GM12878 (cell line): ENCODE measurements around the gene OR10V1. TPM values are rescaled to one million over a fixed set of nuclear protein-coding genes. Genes with fewer than 3 reads are reported as not detected.

Experiments used
- polyA plus RNA-seq, 11 experiments: library from polyadenylated mRNA; depleted of rRNA in 4 of 11; unstranded in 6 of 11; stranded (reverse) in 5 of 11; fragments of >200 nt; fragmentation: Nextera tagmentation in 4 of 11; fragmentation: Illumina TruSeq in 1 of 11; extraction: Ambion mirVana in 4 of 11; extraction: Trizol in 1 of 11; gene quantifications; 1 replicate in 1 of 11; 2 replicates in 10 of 11; pipeline versions ENCODE4 v1.2.1 to v1.2.3, GENCODE V29; 2011 to 2016; ENCODE audit warnings: inconsistent platforms in 2 of 11, missing spikeins in 2 of 11, low read depth in 1 of 11
- total RNA-seq, 4 experiments: library from RNA; depleted of rRNA in 3 of 4; stranded (reverse); fragments of >200 nt in 3 of 4; fragmentation: Illumina TruSeq in 1 of 4; extraction: Trizol in 1 of 4; gene quantifications; 2 replicates each; pipeline versions ENCODE4 v1.2.1 to v1.2.3, GENCODE V29; 2013 to 2021

The OR10V1 gene
- total and polyA plus RNA-seq, 10 of the 15 experiments (the other 5 are each of a cell fraction or from before 2014, with no cell fraction given), result not detected

Other genes with a start within 250 kb of the OR10V1 start
Only the 7 nearest of the 11 such genes appear.
- gene OSBP, start 98.1 kb downstream of the OR10V1 start, total RNA-seq (2014; rRNA removed), result 22.5 and 23.5 TPM in 2 replicates
- 24.6 and 26.8 TPM in 2 replicates for gene OSBP, start 98.1 kb downstream of the OR10V1 start, total RNA-seq (2014; rRNA removed; fragmentation: Illumina TruSeq; extraction: Trizol)
- 34.9 and 36.0 TPM in 2 replicates for gene OSBP, start 98.1 kb downstream of the OR10V1 start, total RNA-seq (2021)
- gene OSBP, start 98.1 kb downstream of the OR10V1 start, polyA plus RNA-seq (2011; rRNA removed), result 27.7 and 28.8 TPM in 2 replicates
- 41.2 and 49.2 TPM in 2 replicates for gene OSBP, start 98.1 kb downstream of the OR10V1 start, polyA plus RNA-seq (2014; fragmentation: Illumina TruSeq; extraction: Trizol)
- gene OSBP, start 98.1 kb downstream of the OR10V1 start, polyA plus RNA-seq (2014; fragmentation: Nextera tagmentation; extraction: Ambion mirVana), result 10 to 100 TPM in 1 of 2 experiments, 1 to 10 TPM in 1; 9.8 to 10.7 TPM
- gene OSBP, start 98.1 kb downstream of the OR10V1 start, polyA plus RNA-seq (2014; rRNA removed), result 19.3 and 20.9 TPM in 2 replicates
- gene OSBP, start 98.1 kb downstream of the OR10V1 start, polyA plus RNA-seq (2016; fragmentation: Nextera tagmentation; extraction: Ambion mirVana), result 10 to 100 TPM in 1 of 2 experiments, 1 to 10 TPM in 1; 5.9 to 11.8 TPM
- gene PATL1, start 44.8 kb downstream of the OR10V1 start, total RNA-seq (2014; rRNA removed), result 12.9 TPM in 2 replicates
- gene PATL1, start 44.8 kb downstream of the OR10V1 start, total RNA-seq (2014; rRNA removed; fragmentation: Illumina TruSeq; extraction: Trizol), result 16.9 TPM in 2 replicates
- gene PATL1, start 44.8 kb downstream of the OR10V1 start, total RNA-seq (2021), result 39.3 and 41.5 TPM in 2 replicates
- 51.1 and 61.0 TPM in 2 replicates for gene PATL1, start 44.8 kb downstream of the OR10V1 start, polyA plus RNA-seq (2011; rRNA removed)
- gene PATL1, start 44.8 kb downstream of the OR10V1 start, polyA plus RNA-seq (2014; fragmentation: Illumina TruSeq; extraction: Trizol), result 62.0 and 71.3 TPM in 2 replicates
- gene PATL1, start 44.8 kb downstream of the OR10V1 start, polyA plus RNA-seq (2014; fragmentation: Nextera tagmentation; extraction: Ambion mirVana), result 1 to 10 TPM; 5.3 to 5.9 TPM
- gene PATL1, start 44.8 kb downstream of the OR10V1 start, polyA plus RNA-seq (2014; rRNA removed), result 25.7 and 30.0 TPM in 2 replicates
- 1 to 10 TPM; 8.9 to 9.2 TPM for gene PATL1, start 44.8 kb downstream of the OR10V1 start, polyA plus RNA-seq (2016; fragmentation: Nextera tagmentation; extraction: Ambion mirVana)
- 0.90 and 1.0 TPM in 2 replicates for gene STX3, start 41.5 kb upstream of the OR10V1 start, total RNA-seq (2014; rRNA removed)
- gene STX3, start 41.5 kb upstream of the OR10V1 start, total RNA-seq (2014; rRNA removed; fragmentation: Illumina TruSeq; extraction: Trizol), result 1.3 and 1.7 TPM in 2 replicates
- gene STX3, start 41.5 kb upstream of the OR10V1 start, total RNA-seq (2021), result 0.77 and 1.5 TPM in 2 replicates
- gene STX3, start 41.5 kb upstream of the OR10V1 start, polyA plus RNA-seq (2011; rRNA removed), result 2.5 and 3.3 TPM in 2 replicates
- gene STX3, start 41.5 kb upstream of the OR10V1 start, polyA plus RNA-seq (2014; fragmentation: Illumina TruSeq; extraction: Trizol), result 1.3 and 1.4 TPM in 2 replicates
- under 1 TPM; 0.11 to 0.35 TPM for gene STX3, start 41.5 kb upstream of the OR10V1 start, polyA plus RNA-seq (2014; fragmentation: Nextera tagmentation; extraction: Ambion mirVana)
- 0.93 and 1.8 TPM in 2 replicates for gene STX3, start 41.5 kb upstream of the OR10V1 start, polyA plus RNA-seq (2014; rRNA removed)
- under 1 TPM; 0.83 to 0.87 TPM for gene STX3, start 41.5 kb upstream of the OR10V1 start, polyA plus RNA-seq (2016; fragmentation: Nextera tagmentation; extraction: Ambion mirVana)
- gene MRPL16, start 96.9 kb upstream of the OR10V1 start, total RNA-seq (2014; rRNA removed), result 111 and 117 TPM in 2 replicates
- 80.9 and 88.9 TPM in 2 replicates for gene MRPL16, start 96.9 kb upstream of the OR10V1 start, total RNA-seq (2014; rRNA removed; fragmentation: Illumina TruSeq; extraction: Trizol)
- 91.0 and 96.6 TPM in 2 replicates for gene MRPL16, start 96.9 kb upstream of the OR10V1 start, total RNA-seq (2021)
- gene MRPL16, start 96.9 kb upstream of the OR10V1 start, polyA plus RNA-seq (2011; rRNA removed), result 93.3 and 100 TPM in 2 replicates
- gene MRPL16, start 96.9 kb upstream of the OR10V1 start, polyA plus RNA-seq (2014; fragmentation: Illumina TruSeq; extraction: Trizol), result 111 and 115 TPM in 2 replicates
- gene MRPL16, start 96.9 kb upstream of the OR10V1 start, polyA plus RNA-seq (2014; fragmentation: Nextera tagmentation; extraction: Ambion mirVana), result 10 to 100 TPM; 38.2 to 75.0 TPM
- gene MRPL16, start 96.9 kb upstream of the OR10V1 start, polyA plus RNA-seq (2014; rRNA removed), result 120 and 125 TPM in 2 replicates
- gene MRPL16, start 96.9 kb upstream of the OR10V1 start, polyA plus RNA-seq (2016; fragmentation: Nextera tagmentation; extraction: Ambion mirVana), result 100 to 1,000 TPM; 167 TPM
- not detected in 2 replicates for gene CBLIF, start 131.7 kb upstream of the OR10V1 start, total RNA-seq (2014; rRNA removed)
- gene CBLIF, start 131.7 kb upstream of the OR10V1 start, total RNA-seq (2014; rRNA removed; fragmentation: Illumina TruSeq; extraction: Trizol), result not detected in 2 replicates
- gene CBLIF, start 131.7 kb upstream of the OR10V1 start, total RNA-seq (2021), result not detected in 2 replicates
- gene CBLIF, start 131.7 kb upstream of the OR10V1 start, polyA plus RNA-seq (2011; rRNA removed), result not detected in 2 replicates
- not detected in 2 replicates for gene CBLIF, start 131.7 kb upstream of the OR10V1 start, polyA plus RNA-seq (2014; fragmentation: Illumina TruSeq; extraction: Trizol)
- not detected for gene CBLIF, start 131.7 kb upstream of the OR10V1 start, polyA plus RNA-seq (2014; fragmentation: Nextera tagmentation; extraction: Ambion mirVana)
- not detected in 2 replicates for gene CBLIF, start 131.7 kb upstream of the OR10V1 start, polyA plus RNA-seq (2014; rRNA removed)
- gene CBLIF, start 131.7 kb upstream of the OR10V1 start, polyA plus RNA-seq (2016; fragmentation: Nextera tagmentation; extraction: Ambion mirVana), result not detected
- gene TCN1, start 152.6 kb upstream of the OR10V1 start, total RNA-seq (2014; rRNA removed), result not detected in 2 replicates
- gene TCN1, start 152.6 kb upstream of the OR10V1 start, total RNA-seq (2014; rRNA removed; fragmentation: Illumina TruSeq; extraction: Trizol), result not detected in 2 replicates
- gene TCN1, start 152.6 kb upstream of the OR10V1 start, total RNA-seq (2021), result not detected in 2 replicates
- not detected in 2 replicates for gene TCN1, start 152.6 kb upstream of the OR10V1 start, polyA plus RNA-seq (2011; rRNA removed)
- not detected in 2 replicates for gene TCN1, start 152.6 kb upstream of the OR10V1 start, polyA plus RNA-seq (2014; fragmentation: Illumina TruSeq; extraction: Trizol)
- not detected for gene TCN1, start 152.6 kb upstream of the OR10V1 start, polyA plus RNA-seq (2014; fragmentation: Nextera tagmentation; extraction: Ambion mirVana)
- not detected in 2 replicates for gene TCN1, start 152.6 kb upstream of the OR10V1 start, polyA plus RNA-seq (2014; rRNA removed)
- gene TCN1, start 152.6 kb upstream of the OR10V1 start, polyA plus RNA-seq (2016; fragmentation: Nextera tagmentation; extraction: Ambion mirVana), result not detected
- not detected in 2 replicates for gene OOSP3, start 164.9 kb upstream of the OR10V1 start, total RNA-seq (2014; rRNA removed)
- not detected in 2 replicates for gene OOSP3, start 164.9 kb upstream of the OR10V1 start, total RNA-seq (2014; rRNA removed; fragmentation: Illumina TruSeq; extraction: Trizol)
- not detected in 2 replicates for gene OOSP3, start 164.9 kb upstream of the OR10V1 start, total RNA-seq (2021)
- gene OOSP3, start 164.9 kb upstream of the OR10V1 start, polyA plus RNA-seq (2011; rRNA removed), result not detected in 2 replicates
- not detected in 2 replicates for gene OOSP3, start 164.9 kb upstream of the OR10V1 start, polyA plus RNA-seq (2014; fragmentation: Illumina TruSeq; extraction: Trizol)
- gene OOSP3, start 164.9 kb upstream of the OR10V1 start, polyA plus RNA-seq (2014; fragmentation: Nextera tagmentation; extraction: Ambion mirVana), result under 1 TPM in 1 of 2 experiments, not detected in 1; 0.07 TPM
- not detected in 2 replicates for gene OOSP3, start 164.9 kb upstream of the OR10V1 start, polyA plus RNA-seq (2014; rRNA removed)
- gene OOSP3, start 164.9 kb upstream of the OR10V1 start, polyA plus RNA-seq (2016; fragmentation: Nextera tagmentation; extraction: Ambion mirVana), result not detected